H9 (cell line): ENCODE data around the gene RHBDF1. TPM values are rescaled to one million over a fixed set of nuclear protein-coding genes. Genes with fewer than 3 reads are reported as not detected.

Source experiments
- DNase-seq: peaks from one replicate; pipeline ENCODE4 v3.0.0-alpha.2; 2017
- H2AFZ ChIP-seq: one replicate; pipeline ENCODE4 v1.6.1; 2013; ENCODE audit warnings: mild to moderate bottlenecking, low read length, control low read depth, moderate library complexity
- H2AK5ac ChIP-seq: 2 replicates; pipeline ENCODE4 v1.6.1; 2013; ENCODE audit warnings: low read length, control low read depth, mixed read lengths; ENCODE audit not compliant: insufficient read length
- H2BK120ac ChIP-seq: one replicate; pipeline ENCODE4 v1.6.1; 2013; ENCODE audit warnings: low read depth, mild to moderate bottlenecking, low read length, control low read depth, inconsistent platforms; ENCODE audit not compliant: poor library complexity, severe bottlenecking
- H2BK12ac ChIP-seq: 2 replicates; pipeline ENCODE4 v1.6.1; 2013; ENCODE audit warnings: low read length, control low read depth, mixed read lengths, low read depth; ENCODE audit not compliant: insufficient read length
- H2BK15ac ChIP-seq: 2 replicates; pipeline ENCODE4 v1.6.1; 2013; ENCODE audit warnings: low read depth, low read length, control low read depth
- H2BK20ac ChIP-seq: one replicate; pipeline ENCODE4 v1.6.1; 2013; ENCODE audit warnings: low read depth, mild to moderate bottlenecking, low read length, control low read depth, inconsistent platforms; ENCODE audit not compliant: poor library complexity, severe bottlenecking
- H2BK5ac ChIP-seq: 2 replicates; pipeline ENCODE4 v1.6.1; 2013; ENCODE audit warnings: low read length, control low read depth, mixed read lengths; ENCODE audit not compliant: insufficient read length
- H3K14ac ChIP-seq: 2 replicates; pipeline ENCODE4 v1.6.1; 2013; ENCODE audit warnings: low read length, control low read depth; ENCODE audit not compliant: insufficient read depth
- H3K18ac ChIP-seq: 2 replicates; pipeline ENCODE4 v1.6.1; 2013; ENCODE audit warnings: low read depth, mild to moderate bottlenecking, mixed read lengths, low read length, control low read depth; ENCODE audit not compliant: insufficient read length
- H3K23ac ChIP-seq: 2 replicates; pipeline ENCODE4 v1.6.1; 2013; ENCODE audit warnings: low read length, control low read depth, mixed read lengths, low read depth; ENCODE audit not compliant: insufficient read length
- H3K23me2 ChIP-seq: 2 replicates; pipeline ENCODE4 v1.6.1; 2013; ENCODE audit warnings: low read depth, mild to moderate bottlenecking, mixed read lengths, low read length, control low read depth; ENCODE audit not compliant: insufficient read length, poor library complexity, severe bottlenecking
- H3K27ac ChIP-seq: 2 replicates; pipeline ENCODE4 v1.5.1; 2013; ENCODE audit warnings: low read length, control low read depth, mixed read lengths, low read depth; ENCODE audit not compliant: insufficient read length
- H3K27me3 ChIP-seq: 2 replicates; pipeline ENCODE4 v1.6.1; 2013; ENCODE audit warnings: low read length, control low read depth, inconsistent platforms; ENCODE audit not compliant: insufficient read depth
- H3K4ac ChIP-seq: 2 replicates; pipeline ENCODE4 v1.6.1; 2013; ENCODE audit warnings: low read depth, mild to moderate bottlenecking, control low read depth, inconsistent platforms, low read length, moderate library complexity
- H3K4me1 ChIP-seq: 2 replicates; pipeline ENCODE4 v1.6.1; 2013; ENCODE audit warnings: low read length, control low read depth, inconsistent platforms; ENCODE audit not compliant: insufficient read depth
- H3K4me2 ChIP-seq: 2 replicates; pipeline ENCODE4 v1.6.1; 2013; ENCODE audit warnings: low read length, control low read depth, mixed read lengths; ENCODE audit not compliant: insufficient read length, insufficient read depth
- H3K56ac ChIP-seq: 2 replicates; pipeline ENCODE4 v1.6.1; 2013; ENCODE audit warnings: low read depth, mild to moderate bottlenecking, mixed read lengths, low read length, control low read depth; ENCODE audit not compliant: insufficient read length
- H3K79me1 ChIP-seq: 2 replicates; pipeline ENCODE4 v1.6.1; 2013; ENCODE audit warnings: low read depth, mild to moderate bottlenecking, moderate library complexity, low read length, control low read depth, inconsistent platforms; ENCODE audit not compliant: insufficient read depth, poor library complexity, severe bottlenecking
- H3K79me2 ChIP-seq: 2 replicates; pipeline ENCODE4 v1.6.1; 2013; ENCODE audit warnings: low read length, control low read depth, inconsistent platforms; ENCODE audit not compliant: insufficient read depth
- H3K9ac ChIP-seq: 2 replicates; pipeline ENCODE4 v1.6.1; 2013; ENCODE audit warnings: low read length, control low read depth, mixed read lengths; ENCODE audit not compliant: insufficient read length; ENCODE audit errors: extremely low read depth
- H3K9me3 ChIP-seq: one replicate; pipeline ENCODE4 v1.6.1; 2013; ENCODE audit warnings: low read depth, low read length, inconsistent platforms; ENCODE audit not compliant: control insufficient read depth
- H3T11ph ChIP-seq: one replicate; pipeline ENCODE4 v1.6.1; 2013; ENCODE audit warnings: mild to moderate bottlenecking, low read length, control low read depth, inconsistent platforms
- H4K20me1 ChIP-seq: one replicate; pipeline ENCODE4 v1.6.1; 2013; ENCODE audit not compliant: control insufficient read depth, insufficient read length, insufficient read depth
- H4K5ac ChIP-seq: 2 replicates; pipeline ENCODE4 v1.6.1; 2013; ENCODE audit warnings: low read depth, mild to moderate bottlenecking, mixed read lengths, low read length, control low read depth; ENCODE audit not compliant: insufficient read length
- H4K8ac ChIP-seq: replicated peaks from 2 replicates; pipeline ENCODE4 v1.6.1; 2013; ENCODE audit warnings: low read length, control low read depth, mixed read lengths, low read depth; ENCODE audit not compliant: insufficient read length
- H4K91ac ChIP-seq: 2 replicates; pipeline ENCODE4 v1.6.1; 2013; ENCODE audit warnings: low read depth, mild to moderate bottlenecking, moderate library complexity, mixed read lengths, low read length, control low read depth; ENCODE audit not compliant: insufficient read length
- H3K27ac Mint-ChIP-seq, 3 experiments: 2 replicates in 2 of 3; 3 replicates in 1 of 3; pipeline ENCODE4 v1.8.0; 2020 to 2021; ENCODE audit warnings: mixed read lengths in 3 of 3, mild to moderate bottlenecking in 1 of 3, moderate library complexity in 1 of 3
- H3K27me3 Mint-ChIP-seq: 2 replicates; pipeline ENCODE4 v1.8.0; 2021; ENCODE audit warnings: low read depth, mild to moderate bottlenecking, moderate library complexity, mixed read lengths
- H3K36me3 Mint-ChIP-seq, 3 experiments: 2 replicates in 2 of 3; 3 replicates in 1 of 3; pipeline ENCODE4 v1.8.0; 2020 to 2021; ENCODE audit warnings: low read depth in 3 of 3, mixed read lengths in 3 of 3; ENCODE audit not compliant: insufficient read depth in 1 of 3
- H3K4me1 Mint-ChIP-seq, 2 experiments: 2 replicates each; pipeline ENCODE4 v1.8.0; 2020; ENCODE audit warnings: mixed read lengths in 2 of 2
- H3K4me3 Mint-ChIP-seq, 2 experiments: 2 replicates in 1 of 2; 3 replicates in 1 of 2; pipeline ENCODE4 v1.8.0; 2020 to 2021; ENCODE audit warnings: mild to moderate bottlenecking in 2 of 2, mixed read lengths in 2 of 2, moderate library complexity in 1 of 2
- H3K9me3 Mint-ChIP-seq, 2 experiments: 2 replicates in 1 of 2; 3 replicates in 1 of 2; pipeline ENCODE4 v1.8.0; 2020; ENCODE audit warnings: mild to moderate bottlenecking in 2 of 2, mixed read lengths in 2 of 2, moderate library complexity in 1 of 2
- CTCF ChIP-seq: fragments of 200-600 bp; sonication (generic); conservative IDR thresholded peaks from 3 replicates; pipeline ENCODE4 v1.8.0; 2021; ENCODE audit warnings: antibody characterized with exemption, mild to moderate bottlenecking
- WGBS: extraction: QIAGEN DNeasy Blood & Tissue Kit; methylation state at CpG from one replicate; pipeline ENCODE4 v1.1.7; 2013; ENCODE audit warnings: missing lambda C conversion rate, low lambda C conversion rate, mixed read lengths; ENCODE audit not compliant: insufficient read length; ENCODE audit errors: extremely low coverage; 5-methylcytosine and 5-hydroxymethylcytosine counted together
- total RNA-seq: library from RNA; stranded (reverse); gene quantifications from 2 replicates; pipeline ENCODE4 v1.2.1, GENCODE V29; 2021

The RHBDF1 gene
- total RNA-seq, 1 experiment from 2014 or later = 34.6 TPM

GRCh38 chr16:91484-91883 is 19.1 kb upstream of the RHBDF1 start:
- H3K18ac ChIP-seq = no peak overlapping the region
- no peak overlapping the region for H4K5ac ChIP-seq
- H2BK15ac ChIP-seq = no peak overlapping the region
- no peaks in the 10 kb centered on the region for H3K79me2 ChIP-seq
- Mint-ChIP-seq H3K9me3 (no peaks in the 10 kb centered on the region), H3K4me3 (no peak overlapping the region), H3K4me1 (peaks cover 0 to 2% of the 10 kb centered on the region in 2 experiments; a peak in 1 of 4 replicates), H3K27ac (0 out of 7 replicates have a peak overlapping the region, but pooled peaks of 1 of the 3 experiments have one; percentile 58), H3K27me3 (no peaks in the 10 kb centered on the region), H3K36me3 (peaks cover 0 to 40% (median 19%) of the 10 kb centered on the region in 3 experiments)
- H4K20me1 ChIP-seq = no peaks in the 10 kb centered on the region
- no peaks in the 10 kb centered on the region for H3K79me1 ChIP-seq
- H3K4me2 ChIP-seq = no peak overlapping the region
- no peaks in the 10 kb centered on the region for H3K23me2 ChIP-seq
- no peak overlapping the region for H2BK120ac ChIP-seq
- H2BK5ac ChIP-seq = no peak overlapping the region
- no peak overlapping the region for H2AFZ ChIP-seq
- no peak overlapping the region for H3K14ac ChIP-seq
- no peak overlapping the region for H2AK5ac ChIP-seq
- H2BK12ac ChIP-seq = no peak overlapping the region
- no peak overlapping the region for H4K91ac ChIP-seq
- no peak overlapping the region for H3K27ac ChIP-seq
- no peak overlapping the region for H3K23ac ChIP-seq
- no peak overlapping the region for H3K4ac ChIP-seq
- no peaks in the 10 kb centered on the region for H3K4me1 ChIP-seq
- no peak overlapping the region for H4K8ac ChIP-seq
- H3K9ac ChIP-seq = no peak overlapping the region
- no peak for TF ChIP-seq CTCF
- H3T11ph ChIP-seq = no peak overlapping the region
- no peaks in the 10 kb centered on the region for H3K27me3 ChIP-seq
- DNase-seq = no peak
- WGBS = no CpG with 5 or more reads among the region's 9 CpGs
- no peak overlapping the region for H2BK20ac ChIP-seq
- H3K56ac ChIP-seq = no peak overlapping the region
- no peaks in the 10 kb centered on the region for H3K9me3 ChIP-seq
